ENCODE measurements around the gene WDR3. TPM values are rescaled to one million over a fixed set of nuclear protein-coding genes. Genes with fewer than 3 reads are reported as not detected.

WDR3 gene
- total and polyA plus RNA-seq, 2 donors from 2014 or later: 3.6 to 20.9 TPM

GRCh38 chr1:117970252-117970651, 40.7 kb downstream of the WDR3 start:
- Histone ChIP-seq H3K9ac (ENCODE audit: low read length in 3 of 3) (no peak overlapping the region), H3K9me3 (ENCODE audit: control insufficient read depth in 2 of 3, insufficient read depth in 1 of 3, low read length in 3 of 3) (no peaks in the 10 kb centered on the region), H3K27ac (ENCODE audit: low read depth in 2 of 2, low read length in 2 of 2) (no peak overlapping the region), H3K27me3 (ENCODE audit: control insufficient read depth, insufficient read depth, low read length) (no peaks in the 10 kb centered on the region), H3K4me1 (ENCODE audit: control insufficient read depth in 2 of 3, insufficient read depth in 2 of 3, low read depth in 1 of 3, low read length in 3 of 3) (no peaks in the 10 kb centered on the region), H3K4me3 (ENCODE audit: low read length in 3 of 3) (no peak overlapping the region), H3K36me3 (ENCODE audit: control insufficient read depth in 2 of 3, insufficient read depth in 3 of 3, low read length in 3 of 3) (no peaks in the 10 kb centered on the region)
- intact Hi-C loops (cut with DNase I): no loop called here
- DNase-seq (peak; percentile 55 to 84 (median 74)), FAIRE-seq (no peak)
- TF ChIP-seq, protein P1, sequence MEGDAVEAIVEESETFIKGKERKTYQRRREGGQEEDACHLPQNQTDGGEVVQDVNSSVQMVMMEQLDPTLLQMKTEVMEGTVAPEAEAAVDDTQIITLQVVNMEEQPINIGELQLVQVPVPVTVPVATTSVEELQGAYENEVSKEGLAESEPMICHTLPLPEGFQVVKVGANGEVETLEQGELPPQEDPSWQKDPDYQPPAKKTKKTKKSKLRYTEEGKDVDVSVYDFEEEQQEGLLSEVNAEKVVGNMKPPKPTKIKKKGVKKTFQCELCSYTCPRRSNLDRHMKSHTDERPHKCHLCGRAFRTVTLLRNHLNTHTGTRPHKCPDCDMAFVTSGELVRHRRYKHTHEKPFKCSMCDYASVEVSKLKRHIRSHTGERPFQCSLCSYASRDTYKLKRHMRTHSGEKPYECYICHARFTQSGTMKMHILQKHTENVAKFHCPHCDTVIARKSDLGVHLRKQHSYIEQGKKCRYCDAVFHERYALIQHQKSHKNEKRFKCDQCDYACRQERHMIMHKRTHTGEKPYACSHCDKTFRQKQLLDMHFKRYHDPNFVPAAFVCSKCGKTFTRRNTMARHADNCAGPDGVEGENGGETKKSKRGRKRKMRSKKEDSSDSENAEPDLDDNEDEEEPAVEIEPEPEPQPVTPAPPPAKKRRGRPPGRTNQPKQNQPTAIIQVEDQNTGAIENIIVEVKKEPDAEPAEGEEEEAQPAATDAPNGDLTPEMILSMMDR (IDR thresholded peaks at IDR 0.05; ENCODE audit: borderline replicate concordance, extremely low read depth, insufficient read depth): no peak

GRCh38 chr1:117971777-117972176, 42.2 kb downstream of the WDR3 start:
- no peak for FAIRE-seq
- Histone ChIP-seq H3K9ac (ENCODE audit: low read length in 3 of 3) (no peak overlapping the region), H3K27me3 (ENCODE audit: control insufficient read depth, insufficient read depth, low read length) (no peaks in the 10 kb centered on the region), H3K36me3 (ENCODE audit: control insufficient read depth in 2 of 3, insufficient read depth in 3 of 3, low read length in 3 of 3) (no peaks in the 10 kb centered on the region), H3K9me3 (ENCODE audit: control insufficient read depth in 2 of 3, insufficient read depth in 1 of 3, low read length in 3 of 3) (no peaks in the 10 kb centered on the region), H3K4me3 (ENCODE audit: low read length in 3 of 3) (no peak overlapping the region), H3K4me1 (ENCODE audit: control insufficient read depth in 2 of 3, insufficient read depth in 2 of 3, low read depth in 1 of 3, low read length in 3 of 3) (peaks cover 0 to 6% (median 0%) of the 10 kb centered on the region in 3 donors), H3K27ac (ENCODE audit: low read depth in 2 of 2, low read length in 2 of 2) (no peak overlapping the region)
- DNase-seq: no peak
- TF ChIP-seq, protein P1 (IDR thresholded peaks at IDR 0.05; ENCODE audit: borderline replicate concordance, extremely low read depth, insufficient read depth): no peak
- intact Hi-C loops (cut with DNase I): no loop called here

GRCh38 chr1:117976381-117976780, 46.8 kb downstream of the WDR3 start:
- Histone ChIP-seq H3K4me3 (ENCODE audit: low read length in 3 of 3) (no peak overlapping the region), H3K27ac (ENCODE audit: low read depth in 2 of 2, low read length in 2 of 2) (peak overlapping the region; percentile 18 to 60), H3K4me1 (ENCODE audit: control insufficient read depth in 2 of 3, insufficient read depth in 2 of 3, low read depth in 1 of 3, low read length in 3 of 3) (peaks cover 0 to 6% (median 0%) of the 10 kb centered on the region in 3 donors), H3K9ac (ENCODE audit: low read length in 3 of 3) (no peak overlapping the region), H3K27me3 (ENCODE audit: control insufficient read depth, insufficient read depth, low read length) (no peaks in the 10 kb centered on the region), H3K9me3 (ENCODE audit: control insufficient read depth in 2 of 3, insufficient read depth in 1 of 3, low read length in 3 of 3) (no peaks in the 10 kb centered on the region), H3K36me3 (ENCODE audit: control insufficient read depth in 2 of 3, insufficient read depth in 3 of 3, low read length in 3 of 3) (no peaks in the 10 kb centered on the region)
- DNase-seq (peak in 4 of 5 donors; percentile 30 to 74 (median 34)), FAIRE-seq (no peak)
- intact Hi-C loops (cut with DNase I): no loop called here
- TF ChIP-seq, protein P1 (IDR thresholded peaks at IDR 0.05; ENCODE audit: borderline replicate concordance, extremely low read depth, insufficient read depth): no peak
